HG03575 (cell line): Measurements from ENCODE around the gene PGBD4.

Experiments
- ATAC-seq: cut with Tn5 transposase; IDR thresholded peaks from one replicate; pipeline ENCODE4 v1.9.1; 2021; ENCODE audit not compliant: unreplicated experiment, insufficient number of reproducible peaks, low FRiP score; ENCODE audit errors: extremely low read depth

PGBD4 gene

DNA sequence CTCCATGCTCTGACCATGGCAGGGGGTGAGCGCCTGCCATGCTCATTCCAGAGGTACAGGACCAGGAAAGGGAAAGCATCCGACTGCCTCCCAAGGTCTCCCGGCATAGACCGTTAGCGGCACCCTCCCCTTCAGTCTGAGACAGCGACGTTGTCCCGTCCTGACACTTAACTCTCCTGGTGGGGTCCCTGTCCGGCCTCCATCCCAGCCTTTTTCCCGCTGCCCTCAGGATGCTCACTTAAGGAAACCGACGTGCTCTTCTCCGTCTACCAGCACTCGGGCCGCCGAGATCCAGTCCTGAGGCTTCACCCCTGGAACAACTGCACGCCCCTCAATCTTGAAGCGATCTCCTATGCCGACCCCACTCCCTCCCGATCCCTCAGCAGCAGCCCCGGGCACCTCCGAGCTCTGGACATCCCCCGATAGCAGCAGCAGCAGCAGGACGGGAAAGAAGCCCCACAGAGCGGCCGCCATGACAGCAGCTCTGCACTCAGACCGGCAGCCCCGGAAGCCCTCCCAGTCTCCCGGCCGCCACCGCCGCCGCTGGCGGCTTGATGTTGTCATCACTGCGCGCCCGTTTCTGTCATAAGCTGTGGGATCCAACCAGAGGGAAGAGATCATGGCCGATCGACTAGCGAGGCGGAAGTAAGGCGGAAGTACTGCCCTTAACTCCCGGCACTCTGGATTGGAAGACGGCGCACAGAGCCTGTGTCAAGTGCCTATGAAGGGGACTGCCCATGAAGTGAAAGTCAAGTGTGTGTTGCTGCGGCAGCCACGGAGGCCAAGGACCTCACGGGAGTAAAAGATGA is at the start of gene PGBD4, which contains the start of gene EMC7:
TSS of gene PGBD4 (plus strand) at position 718 of the 809 bp plus-strand sequence. CDS start 449 bp downstream, outside the sequence.
TSS of gene EMC7 (minus strand) at position 497 of the 809 bp plus-strand sequence. CDS start at position 474, 23 bp downstream.
- ATAC-seq: peak; percentile 87

DNA sequence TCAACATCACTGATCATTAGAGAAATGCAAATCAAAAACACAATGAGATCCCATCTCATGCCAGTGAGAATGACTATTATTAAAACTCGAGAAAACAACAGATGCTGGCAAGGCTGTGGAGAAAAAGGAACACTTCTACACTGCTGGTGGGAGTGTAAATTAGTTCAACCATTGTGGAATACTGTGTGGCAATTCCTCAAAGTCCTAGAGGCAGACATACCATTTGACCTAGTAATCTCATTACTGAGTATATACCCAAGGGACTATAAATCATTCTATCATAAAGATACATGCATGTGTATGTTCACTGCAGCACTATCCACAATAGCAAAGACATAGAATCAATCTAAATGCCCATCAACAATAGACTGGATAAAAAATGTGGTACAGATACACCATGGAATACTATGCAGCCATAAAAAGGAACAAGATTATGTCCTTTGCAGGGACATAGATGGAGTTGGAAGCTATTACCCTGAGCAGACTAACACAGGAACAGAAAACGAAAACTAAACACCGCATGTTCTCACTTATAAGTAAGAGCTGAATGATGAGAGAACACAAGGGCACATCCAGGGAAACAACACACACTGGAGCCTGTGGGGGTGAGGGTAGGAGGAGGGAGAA is 47.7 kb upstream of the PGBD4 start:
- ATAC-seq: no peak

DNA sequence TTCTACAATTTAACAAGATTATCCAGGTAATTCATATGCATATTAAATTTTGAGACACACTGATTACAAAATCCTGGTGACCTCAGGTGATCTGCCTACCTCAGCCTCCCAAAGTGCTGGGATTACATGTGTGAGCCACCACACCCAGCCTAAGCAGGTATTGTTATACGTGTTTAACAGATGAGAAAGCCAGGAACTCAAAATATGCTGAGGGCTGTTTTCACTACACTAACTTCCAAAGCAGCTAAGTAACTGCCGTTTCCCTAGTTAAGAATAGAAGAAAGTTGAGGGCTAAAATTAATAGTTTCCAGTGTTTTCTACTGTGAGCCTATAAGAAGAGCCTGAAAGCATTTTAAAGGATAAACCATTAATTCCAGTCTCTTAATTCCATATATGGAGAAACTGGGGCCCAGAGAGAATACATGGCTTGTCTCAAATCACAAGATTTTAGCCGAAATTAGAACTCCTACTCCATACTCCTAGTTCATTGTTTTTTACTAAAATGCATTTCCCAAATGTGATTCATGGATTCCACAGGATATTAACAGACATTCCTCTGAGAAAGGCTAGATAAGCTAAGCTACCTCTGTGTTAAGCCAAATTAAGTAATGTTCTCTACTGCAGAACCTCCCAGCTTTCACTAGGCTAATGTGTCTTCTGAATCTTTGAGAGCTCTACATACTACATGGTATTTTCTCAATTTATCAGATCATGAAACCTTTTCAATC is 45.9 kb upstream of the PGBD4 start:
- no peak for ATAC-seq

DNA sequence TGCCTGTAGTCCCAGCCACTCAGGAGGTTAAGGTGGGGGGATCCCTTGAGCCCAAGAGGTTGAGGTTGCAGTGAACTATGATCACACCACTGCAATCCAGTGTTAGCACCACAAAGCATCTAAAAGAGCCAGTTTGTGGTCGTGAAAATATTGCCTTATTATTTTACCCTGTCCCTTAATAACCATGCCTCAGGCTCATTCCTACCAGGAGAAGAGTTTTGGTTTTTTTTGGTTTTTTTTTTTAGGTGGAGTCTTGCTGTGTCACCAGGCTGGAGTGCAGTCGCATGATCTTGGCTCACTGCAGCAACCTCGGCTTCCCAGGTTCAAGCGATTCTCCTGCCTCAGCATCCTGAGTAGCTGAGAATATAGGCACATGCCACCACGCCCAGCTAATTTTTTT is 45.0 kb upstream of the PGBD4 start:
- no peak for ATAC-seq

DNA sequence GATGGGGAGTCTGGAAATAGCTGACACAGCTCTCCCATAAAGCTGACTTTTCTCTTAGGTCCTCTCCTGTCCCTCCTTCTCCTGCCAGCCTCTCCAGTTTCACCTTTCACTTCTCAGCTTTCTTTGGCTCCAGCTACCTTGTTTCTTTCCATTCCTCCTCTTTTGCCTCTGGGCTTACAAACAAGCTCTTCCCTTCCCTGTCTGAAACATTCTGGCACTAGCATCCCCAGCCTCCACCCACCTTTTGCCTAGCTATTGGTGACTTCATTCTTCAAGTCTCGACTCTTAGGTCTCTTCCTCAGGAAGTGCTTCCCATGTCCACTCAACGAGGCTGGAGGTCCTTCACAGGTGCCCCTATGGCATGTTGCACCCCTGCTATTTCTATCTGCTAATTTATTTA is 42.4 kb upstream of the PGBD4 start:
- no peak for ATAC-seq

DNA sequence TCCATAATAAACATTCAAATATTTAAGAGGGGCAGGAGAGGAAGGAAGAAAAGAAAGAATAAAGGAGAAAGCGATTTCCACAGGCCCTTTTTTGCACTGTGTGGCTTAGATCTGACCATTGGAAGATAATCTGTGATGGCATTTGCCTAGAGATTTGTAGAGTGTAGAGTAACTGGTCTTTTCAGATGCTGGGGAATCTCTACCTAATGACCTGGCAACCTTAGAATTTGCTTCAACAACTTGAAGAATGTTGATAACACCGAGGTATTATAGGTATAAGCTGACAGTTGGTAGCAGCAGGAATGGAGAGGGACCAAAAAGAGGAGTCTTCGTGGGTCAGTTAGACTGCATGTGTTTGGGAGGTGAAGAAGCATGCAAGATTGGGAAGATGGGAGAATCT is 41.9 kb upstream of the PGBD4 start:
- ATAC-seq: no peak

DNA sequence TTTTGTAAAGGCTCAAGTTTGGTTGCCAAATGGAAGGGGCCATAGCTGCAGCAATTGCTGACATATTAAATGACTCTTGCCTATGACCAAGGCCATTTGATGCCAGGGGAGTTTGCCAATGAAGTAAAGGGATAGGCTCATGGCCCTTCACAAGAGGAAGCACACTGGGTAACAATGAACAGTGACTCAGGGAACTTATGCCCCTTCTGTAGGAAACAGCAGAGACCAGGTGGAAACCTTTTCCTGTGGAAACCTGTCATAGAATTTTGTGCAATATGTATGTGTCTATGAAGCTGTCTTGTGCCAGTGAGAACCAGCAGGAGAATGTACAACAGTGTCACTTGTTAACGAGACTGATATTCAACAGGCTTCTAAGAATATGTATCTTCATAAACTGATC is 37.4 kb upstream of the PGBD4 start:
- ATAC-seq: no peak

DNA sequence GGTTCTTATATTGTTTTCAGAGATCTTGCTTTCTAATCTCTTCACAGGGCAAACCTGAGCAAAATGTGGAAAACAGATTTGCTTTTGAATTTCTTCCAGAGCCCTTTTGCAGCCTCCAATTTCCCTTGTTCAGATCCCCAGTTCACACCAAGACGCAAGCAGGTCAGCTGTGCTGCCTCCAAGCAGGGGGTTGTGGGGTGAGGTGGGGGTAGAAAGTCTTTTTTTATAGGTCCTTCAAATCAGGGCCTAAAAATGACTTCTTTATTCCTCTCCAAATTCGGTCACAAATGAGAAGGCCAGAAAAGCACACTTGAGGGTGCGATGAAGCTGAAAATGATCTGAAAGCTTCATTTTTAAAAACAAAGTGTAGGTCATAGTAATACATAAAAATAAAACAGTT is 36.6 kb upstream of the PGBD4 start:
- ATAC-seq: no peak

DNA sequence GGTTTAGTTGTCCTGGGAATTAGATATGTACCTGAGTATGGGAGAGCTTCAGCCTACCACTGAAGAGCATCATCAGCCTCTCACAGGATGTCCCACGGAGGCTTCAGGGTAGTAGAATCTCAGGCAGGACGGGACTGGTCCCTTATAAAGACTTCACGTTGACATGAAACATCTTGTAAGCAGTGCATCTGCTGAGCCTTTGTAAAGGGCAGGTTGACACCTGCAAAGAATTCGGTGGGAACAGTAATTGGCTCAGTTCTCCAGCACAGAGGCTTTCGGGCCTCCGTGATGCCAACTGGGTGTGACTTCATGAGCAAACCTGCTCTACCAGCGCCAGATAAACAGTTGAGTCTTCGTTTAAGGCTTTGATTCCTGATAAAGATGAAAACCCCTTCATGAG is 35.9 kb upstream of the PGBD4 start:
- no peak for ATAC-seq

DNA sequence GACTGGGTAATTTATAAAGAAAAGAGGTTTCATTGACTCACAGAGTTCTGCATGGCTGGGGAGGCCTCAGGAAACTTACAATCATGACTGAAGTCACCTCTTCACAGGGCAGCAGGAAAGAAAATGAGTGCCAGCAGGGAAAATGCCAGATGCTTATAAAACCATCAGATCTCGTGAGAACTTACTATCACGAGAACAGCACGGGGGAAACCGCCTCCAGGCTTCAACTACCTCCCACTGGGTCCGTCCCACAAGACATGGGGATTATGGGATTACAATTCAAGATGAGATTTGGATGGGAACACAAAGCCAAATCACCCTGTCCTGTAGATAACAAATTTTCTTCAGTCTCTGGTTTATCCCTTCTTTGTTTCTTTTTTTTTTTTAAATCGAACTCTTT is 31.9 kb upstream of the PGBD4 start:
- ATAC-seq: no peak

DNA sequence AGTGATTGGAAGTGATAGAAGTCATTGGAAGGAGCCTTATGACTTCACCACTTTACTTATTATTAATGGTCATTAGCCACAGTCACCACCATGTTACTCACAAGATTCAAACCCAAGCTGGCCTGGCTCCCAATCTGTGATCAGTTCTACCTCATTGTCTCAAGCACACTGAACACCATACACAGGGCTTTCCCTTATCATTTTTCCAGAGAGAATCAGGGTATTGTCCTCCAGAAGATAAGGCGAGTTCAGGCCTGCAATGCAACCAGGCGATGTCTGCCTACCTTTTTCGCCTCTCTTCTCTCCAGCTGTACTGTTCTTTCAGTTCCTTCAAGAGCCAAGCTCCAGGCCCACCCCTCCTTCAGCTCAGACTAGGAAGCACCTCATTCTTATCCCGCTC is 25.1 kb upstream of the PGBD4 start:
- no peak for ATAC-seq

DNA sequence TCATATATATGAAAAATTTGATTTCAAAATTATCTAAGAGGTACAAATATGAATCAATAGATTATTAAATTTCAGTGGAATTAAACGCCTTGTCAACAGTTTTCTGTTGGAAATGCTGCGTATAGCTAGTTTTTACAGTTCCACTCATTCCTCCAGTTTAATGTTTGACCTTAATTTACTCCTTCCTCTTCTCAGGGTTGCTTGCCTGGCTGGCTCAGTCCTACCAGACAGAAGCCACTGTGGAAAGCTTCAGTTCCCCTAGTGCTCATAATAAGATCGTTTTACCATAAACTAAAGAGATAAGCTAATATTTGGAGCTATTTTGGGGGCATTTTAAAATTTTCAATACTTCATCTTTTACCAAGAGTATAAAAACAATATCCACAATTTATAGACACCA is 23.0 kb upstream of the PGBD4 start:
- no peak for ATAC-seq

DNA sequence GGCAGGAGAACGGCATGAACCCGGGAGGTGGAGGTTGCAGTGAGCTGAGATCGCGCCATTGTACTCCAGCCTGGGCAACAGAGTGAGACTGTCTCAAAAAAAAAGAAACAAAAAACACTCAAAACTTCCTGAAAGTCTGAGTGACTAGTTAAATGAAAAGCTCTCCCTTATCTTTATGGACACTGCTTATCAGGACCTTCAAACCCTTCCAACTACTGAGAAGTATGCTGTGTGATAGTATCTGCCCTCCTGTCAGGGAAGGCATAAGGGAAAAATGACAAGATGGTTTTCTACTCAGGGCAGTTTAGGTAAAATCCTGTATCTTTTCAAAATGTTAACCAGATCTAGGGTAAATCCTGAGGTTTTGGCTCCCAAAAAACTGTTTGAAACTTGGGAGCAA is 22.0 kb upstream of the PGBD4 start:
- ATAC-seq: no peak

DNA sequence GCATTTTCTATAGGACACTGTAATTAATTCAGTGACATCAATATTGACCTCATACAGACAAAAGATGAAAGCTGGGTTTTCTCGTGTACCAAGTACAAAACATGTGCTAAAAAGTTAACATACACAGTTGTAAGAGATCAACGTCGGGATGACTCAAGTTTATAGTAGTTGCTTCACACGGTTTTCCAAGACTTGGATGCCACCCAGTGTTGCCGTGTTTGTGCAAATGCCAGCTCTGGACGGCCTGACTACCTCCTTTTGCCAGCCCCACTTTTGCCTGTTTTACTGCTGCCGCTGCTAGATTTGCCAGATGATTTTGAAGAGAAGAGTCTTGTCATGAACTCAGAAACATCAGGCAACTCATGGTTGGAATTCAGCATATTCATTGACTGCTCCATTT is 17.8 kb upstream of the PGBD4 start:
- no peak for ATAC-seq

DNA sequence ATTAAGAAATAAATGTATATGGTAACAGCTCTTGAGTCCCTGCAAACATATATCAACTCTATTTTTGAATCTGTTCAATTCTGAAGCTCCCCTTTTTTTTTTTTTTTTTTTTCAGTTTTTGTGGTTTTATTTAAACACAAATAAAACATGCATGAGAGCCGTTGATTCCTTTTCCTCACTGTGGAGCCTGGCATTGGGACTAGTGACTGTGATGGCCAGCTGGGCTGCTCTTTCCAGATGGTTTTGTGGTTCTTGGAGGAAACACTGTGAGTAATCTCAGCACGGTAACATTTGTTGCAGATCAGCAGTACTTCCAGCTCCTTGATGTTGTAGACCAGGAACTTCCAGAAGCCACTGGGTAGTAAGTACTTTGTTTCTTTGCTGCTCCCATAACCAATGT is 16.1 kb upstream of the PGBD4 start:
- ATAC-seq: no peak

DNA sequence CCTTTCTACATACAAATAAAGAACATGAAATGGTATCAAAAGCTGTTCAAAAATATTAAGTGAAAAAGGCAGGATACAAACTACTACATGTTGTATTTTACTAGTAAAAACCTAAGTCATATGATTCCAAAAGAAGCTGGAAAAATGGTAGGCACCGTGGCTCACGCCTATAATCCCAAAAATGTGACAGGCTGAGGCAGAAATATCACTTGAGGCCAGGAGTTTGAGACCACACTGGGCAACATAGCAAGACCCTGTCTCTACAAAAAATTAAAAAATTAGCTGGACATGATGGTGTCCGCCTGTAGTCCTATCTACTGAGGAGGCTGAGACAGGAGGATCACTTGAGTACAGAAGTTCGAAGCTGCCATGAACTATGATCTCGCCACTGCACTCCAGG is 2.0 kb upstream of the PGBD4 start:
- no peak for ATAC-seq

DNA sequence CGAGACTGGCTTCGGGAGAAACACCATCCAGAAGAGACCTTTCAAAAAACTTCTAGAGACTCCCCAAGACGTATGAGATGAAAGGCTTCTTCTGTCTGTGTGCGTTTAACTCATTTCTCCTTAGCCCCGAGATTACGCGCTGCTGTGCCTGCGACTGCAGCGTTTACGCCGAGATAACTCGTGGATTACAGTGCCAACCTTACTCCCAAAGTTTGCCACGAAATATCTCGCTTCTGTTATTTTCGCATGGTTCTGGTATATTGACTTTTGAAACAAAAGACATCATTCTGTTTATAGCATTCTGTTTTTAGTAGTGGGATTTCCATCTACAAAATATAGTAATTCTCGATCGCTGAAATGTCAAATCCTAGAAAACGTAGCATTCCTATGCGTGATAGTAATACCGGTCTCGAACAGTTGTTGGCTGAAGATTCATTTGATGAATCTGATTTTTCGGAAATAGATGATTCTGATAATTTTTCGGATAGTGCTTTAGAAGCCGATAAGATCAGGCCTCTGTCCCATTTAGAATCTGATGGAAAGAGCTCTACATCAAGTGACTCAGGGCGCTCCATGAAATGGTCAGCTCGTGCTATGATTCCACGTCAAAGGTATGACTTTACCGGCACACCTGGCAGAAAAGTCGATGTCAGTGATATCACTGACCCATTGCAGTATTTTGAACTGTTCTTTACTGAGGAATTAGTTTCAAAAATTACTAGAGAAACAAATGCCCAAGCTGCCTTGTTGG is 467 bp downstream of the PGBD4 start:
- ATAC-seq: no peak

DNA sequence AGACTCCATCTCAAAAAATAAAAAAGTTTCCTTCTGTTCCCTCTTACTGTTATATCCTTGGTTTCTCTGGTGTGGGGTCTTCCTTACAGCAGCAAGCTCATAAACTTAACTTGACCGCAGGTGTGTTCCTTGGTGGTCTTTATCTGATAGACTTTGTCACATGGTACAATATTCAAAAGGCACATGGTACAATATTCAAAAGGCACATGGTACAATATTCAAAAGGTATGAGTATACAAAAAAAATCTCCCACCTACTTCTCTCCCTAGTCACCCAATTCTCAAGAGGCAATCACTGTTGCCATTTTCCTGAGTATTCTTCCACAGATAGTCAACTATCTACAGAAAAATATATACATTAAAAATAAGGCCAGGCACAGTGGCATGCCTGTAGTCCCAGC is 4.5 kb downstream of the PGBD4 start:
- no peak for ATAC-seq

DNA sequence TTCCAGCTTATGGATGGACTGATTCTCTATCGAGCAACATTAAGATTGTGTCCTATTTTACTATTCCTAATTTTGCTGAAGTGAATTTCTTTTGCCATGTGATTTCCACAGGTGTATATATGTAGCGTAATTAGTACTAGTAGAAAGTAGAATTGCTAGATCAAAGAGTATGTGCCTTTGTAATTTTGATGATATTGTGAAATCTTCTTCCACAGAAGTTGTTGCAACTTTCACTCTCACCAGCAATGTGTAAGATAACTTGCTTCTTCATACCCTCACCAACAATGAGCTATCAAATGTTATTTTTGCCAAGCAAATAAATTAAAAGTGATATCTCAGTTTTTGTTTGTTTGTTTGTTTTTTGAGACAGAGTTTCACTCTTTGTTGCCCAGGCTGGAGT is 5.4 kb downstream of the PGBD4 start:
- no peak for ATAC-seq
